GM06990 (cell line): ENCODE results near the gene GPC4.

Experiments used
- DNase-seq: peaks from one replicate; pipeline ENCODE4 v3.0.0-alpha.2; 2011; ENCODE audit not compliant: insufficient read length; ENCODE audit errors: extremely low read depth
- H3K27me3 ChIP-seq: replicated peaks from 2 replicates; pipeline ENCODE4 v1.6.0; 2011; ENCODE audit warnings: low read length; ENCODE audit not compliant: control insufficient read depth, insufficient read depth
- H3K36me3 ChIP-seq: 2 replicates; pipeline ENCODE4 v1.5.1; 2011; ENCODE audit warnings: low read length; ENCODE audit not compliant: control insufficient read depth, insufficient read depth
- H3K4me3 ChIP-seq: replicated peaks from 2 replicates; pipeline ENCODE4 v1.5.1; 2011; ENCODE audit warnings: low read depth, mild to moderate bottlenecking, control low read depth, low read length
- CTCF ChIP-seq: IDR thresholded peaks from 2 replicates; pipeline ENCODE4 v1.5.1; 2011; ENCODE audit warnings: low read length, control low read depth, mild to moderate bottlenecking, inconsistent platforms; ENCODE audit not compliant: insufficient read depth, poor library complexity, severe bottlenecking

GPC4 gene

DNA sequence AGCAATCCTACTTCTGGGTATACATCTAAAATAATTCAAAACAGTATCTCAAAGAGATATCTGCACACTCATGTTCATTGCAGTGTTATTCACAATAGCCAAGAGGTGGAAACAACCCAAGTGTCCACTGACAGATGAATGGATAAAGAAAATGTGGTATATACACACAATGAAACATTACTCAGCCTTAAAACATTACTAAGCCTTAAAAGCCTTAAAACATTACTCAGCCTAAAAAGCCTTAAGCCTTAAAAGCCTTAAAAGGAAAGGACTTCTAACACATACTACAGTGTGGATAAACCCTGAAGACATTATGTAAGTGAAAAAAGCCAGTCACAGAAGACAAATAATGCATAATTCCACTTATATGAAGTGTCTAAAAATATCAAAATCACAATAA, 156.8 kb downstream of the GPC4 start:
- TF ChIP-seq CTCF = no peak
- DNase-seq = no peak
- Histone ChIP-seq H3K36me3 (no peaks in the 10 kb centered on the region), H3K27me3 (no peaks in the 10 kb centered on the region), H3K4me3 (no peak overlapping the region)

DNA sequence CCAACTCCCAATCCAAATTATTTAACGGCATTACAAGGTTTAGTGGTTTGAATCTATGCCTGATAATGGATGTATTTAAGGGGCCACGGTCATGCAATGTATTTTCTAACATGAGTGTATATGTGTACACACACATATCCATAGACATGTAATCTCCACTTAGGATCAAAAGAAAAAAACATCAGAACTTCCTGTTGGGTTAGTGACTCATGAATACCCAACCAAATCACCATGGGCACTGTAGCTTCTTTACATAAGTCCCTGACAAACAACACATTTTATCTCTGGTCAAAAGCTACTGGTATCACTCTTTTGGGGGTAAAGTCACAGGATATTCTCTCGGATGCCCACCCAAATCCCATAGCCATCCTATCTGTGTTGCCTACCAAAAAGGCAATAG, 160.6 kb downstream of the GPC4 start:
- TF ChIP-seq CTCF = no peak
- no peaks in the 10 kb centered on the region for H3K27me3 ChIP-seq
- no peaks in the 10 kb centered on the region for H3K36me3 ChIP-seq
- DNase-seq = no peak
- no peak overlapping the region for H3K4me3 ChIP-seq

DNA sequence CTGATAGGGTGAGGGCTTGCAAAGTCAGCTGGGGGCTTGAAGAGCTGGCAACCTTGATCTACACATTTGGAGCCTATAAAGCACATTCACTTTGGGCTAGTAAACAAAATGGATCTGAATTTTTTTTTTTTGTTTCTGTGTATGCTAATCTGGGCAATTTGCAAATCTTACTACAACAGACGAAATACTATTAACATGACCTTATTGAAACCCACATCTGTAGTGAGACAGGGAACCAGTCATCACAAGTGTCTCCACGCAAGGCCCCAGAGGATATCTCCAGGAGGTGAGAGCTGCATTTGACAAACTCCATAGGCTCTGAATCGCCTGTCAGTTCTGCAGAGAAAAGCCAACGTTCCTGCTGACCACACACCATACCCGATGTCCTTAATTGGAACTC, 164.1 kb downstream of the GPC4 start:
- no peak overlapping the region for H3K4me3 ChIP-seq
- H3K36me3 ChIP-seq = no peaks in the 10 kb centered on the region
- TF ChIP-seq CTCF = no peak
- no peak for DNase-seq
- no peaks in the 10 kb centered on the region for H3K27me3 ChIP-seq

GRCh38 chrX:133250184-133251100, 164.8 kb downstream of the GPC4 start:
- no peak for TF ChIP-seq CTCF
- H3K27me3 ChIP-seq = no peaks in the 10 kb centered on the region
- no peak overlapping the region for H3K4me3 ChIP-seq
- no peaks in the 10 kb centered on the region; the same call in 1 of the 2 replicates for H3K36me3 ChIP-seq
- DNase-seq = no peak
